NCI-H526 treated with DMSO at 0.1 percent for 48 hours (cell line): ENCODE measurements around the gene ZNF331.

Source experiments
- DNase-seq: peaks from one replicate; lab custom pipeline; 2025; lab: John Stamatoyannopoulos, UW

Gene ZNF331

DNA sequence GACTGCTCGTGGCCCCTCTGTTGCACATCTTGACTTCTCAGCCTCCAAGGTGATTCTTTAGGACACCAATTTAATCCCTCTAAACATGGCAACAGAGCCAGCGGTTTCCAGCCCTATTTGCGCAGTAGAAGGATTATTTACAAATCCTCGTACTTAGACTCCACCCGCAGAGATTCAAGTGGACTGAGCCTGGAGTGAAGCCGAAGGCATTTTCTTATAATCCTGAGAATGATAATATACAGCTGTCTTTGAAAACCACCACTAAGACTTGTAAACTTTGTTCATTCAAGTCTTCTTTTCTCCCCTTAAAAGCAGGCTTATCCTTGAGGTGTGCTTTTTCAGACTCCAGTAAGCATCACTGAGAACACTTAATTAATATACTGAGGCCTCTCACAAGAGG lies 89.0 kb downstream of the ZNF331 start:
- DNase-seq, result no peak
